WTC11 (cell line): ENCODE results near the gene MXRA8. TPM values are rescaled to one million over a fixed set of nuclear protein-coding genes. Genes with fewer than 3 reads are reported as not detected.

Experiments used
- ATAC-seq: fragments of 200-7000 bp; cut with Tn5 transposase; 2 replicates; pipeline ENCODE4 v1.10.0; 2021; ENCODE audit warnings: mild to moderate bottlenecking, moderate library complexity
- CTCF ChIA-PET: fragments of 300-600 bp; sonication (Branson Sonifier 250); formaldehyde crosslinking; loops from one replicate; lab custom pipeline; 2021; ENCODE audit warnings: antibody characterized with exemption; lab: Charles Lee
- POLR2A ChIA-PET: fragments of 350-600 bp; sonication (Branson Sonifier 250); formaldehyde crosslinking; loops from one replicate; lab custom pipeline; 2021; ENCODE audit warnings: antibody characterized with exemption; lab: Charles Lee
- DNase-seq: peaks from one replicate; pipeline ENCODE4 v3.0.0; 2021; ENCODE audit warnings: low spot score
- H3K27ac Mint-ChIP-seq: 2 replicates; pipeline ENCODE4 v1.8.0; 2021; ENCODE audit warnings: mixed read lengths
- H3K27me3 Mint-ChIP-seq: 2 replicates; pipeline ENCODE4 v1.8.0; 2021; ENCODE audit warnings: low read depth, mild to moderate bottlenecking, moderate library complexity, mixed read lengths
- H3K36me3 Mint-ChIP-seq: 2 replicates; pipeline ENCODE4 v1.8.0; 2021; ENCODE audit warnings: mixed read lengths
- H3K4me1 Mint-ChIP-seq: 2 replicates; pipeline ENCODE4 v1.8.0; 2022; ENCODE audit warnings: mixed read lengths
- H3K4me3 Mint-ChIP-seq: 2 replicates; pipeline ENCODE4 v1.8.0; 2021; ENCODE audit warnings: mild to moderate bottlenecking, moderate library complexity, mixed read lengths
- H3K9me3 Mint-ChIP-seq: 2 replicates; pipeline ENCODE4 v1.8.0; 2021; ENCODE audit warnings: mixed read lengths
- ATF3 ChIP-seq: sonication (generic); formaldehyde crosslinking; conservative IDR thresholded peaks from 2 replicates; pipeline ENCODE4 v1.8.1; 2022; ENCODE audit warnings: mild to moderate bottlenecking, missing genetic modification reagents
- CBFB ChIP-seq: sonication (generic); formaldehyde crosslinking; IDR thresholded peaks from 2 replicates; pipeline ENCODE4 v1.8.1; 2022; ENCODE audit warnings: mild to moderate bottlenecking, low read depth, missing genetic modification reagents
- ESRRA ChIP-seq: sonication (generic); formaldehyde crosslinking; IDR thresholded peaks from 2 replicates; pipeline ENCODE4 v1.8.1; 2022; ENCODE audit warnings: mild to moderate bottlenecking, missing genetic modification reagents, borderline replicate concordance
- ETV6 ChIP-seq: sonication (generic); formaldehyde crosslinking; IDR thresholded peaks from 2 replicates; pipeline ENCODE4 v1.8.1; 2022; ENCODE audit warnings: mild to moderate bottlenecking, missing genetic modification reagents
- FOXP1 ChIP-seq: sonication (generic); formaldehyde crosslinking; IDR thresholded peaks from 2 replicates; pipeline ENCODE4 v1.8.0; 2022; ENCODE audit warnings: missing genetic modification reagents, mild to moderate bottlenecking, moderate library complexity, borderline replicate concordance
- HMGA2 ChIP-seq: fragments of 250-450 bp; sonication (Bioruptor Pico); IDR thresholded peaks from 2 replicates; pipeline ENCODE4 v1.4.0; 2021; ENCODE audit warnings: mild to moderate bottlenecking, moderate library complexity
- MYBL2 ChIP-seq: sonication (generic); formaldehyde crosslinking; IDR thresholded peaks from 2 replicates; pipeline ENCODE4 v1.8.1; 2023; ENCODE audit warnings: mild to moderate bottlenecking, moderate library complexity, missing genetic modification reagents
- NR1H2 ChIP-seq: sonication (generic); formaldehyde crosslinking; IDR thresholded peaks from 2 replicates; pipeline ENCODE4 v1.9.0; 2021; ENCODE audit warnings: mild to moderate bottlenecking, moderate library complexity, missing genetic modification reagents
- SP1 ChIP-seq: sonication (generic); formaldehyde crosslinking; conservative IDR thresholded peaks from 2 replicates; pipeline ENCODE4 v1.8.1; 2022; ENCODE audit warnings: missing genetic modification reagents
- TEAD1 ChIP-seq: sonication (generic); formaldehyde crosslinking; IDR thresholded peaks from 2 replicates; pipeline ENCODE4 v1.8.0; 2022; ENCODE audit warnings: mild to moderate bottlenecking, missing genetic modification reagents
- TEAD4 ChIP-seq: sonication (generic); formaldehyde crosslinking; IDR thresholded peaks from 2 replicates; pipeline ENCODE4 v1.8.0; 2022; ENCODE audit warnings: mild to moderate bottlenecking, missing genetic modification reagents
- ZBTB43 ChIP-seq: sonication (generic); formaldehyde crosslinking; IDR thresholded peaks from 2 replicates; pipeline ENCODE4 v1.8.1; 2023; ENCODE audit warnings: mild to moderate bottlenecking, missing genetic modification reagents
- ZNF121 ChIP-seq: sonication (generic); formaldehyde crosslinking; IDR thresholded peaks from 2 replicates; pipeline ENCODE4 v1.8.0; 2023; ENCODE audit warnings: missing genetic modification reagents
- ZNF219 ChIP-seq: sonication (generic); formaldehyde crosslinking; IDR thresholded peaks from 2 replicates; pipeline ENCODE4 v1.8.0; 2023; ENCODE audit warnings: missing genetic modification reagents, mild to moderate bottlenecking, borderline replicate concordance
- ZNF671 ChIP-seq: fragments of 250-450 bp; sonication (Bioruptor Pico); IDR thresholded peaks from 2 replicates; pipeline ENCODE4 v1.8.0; 2021; ENCODE audit warnings: mild to moderate bottlenecking
- total RNA-seq: library from RNA; stranded (reverse); gene quantifications from 3 replicates; pipeline ENCODE4 v1.2.3, GENCODE V29; 2021
- TF ChIP-seq, protein P1 (sequence below): sonication (generic); formaldehyde crosslinking; IDR thresholded peaks from 2 replicates; pipeline ENCODE4 v1.8.0; 2022; ENCODE audit warnings: mild to moderate bottlenecking, missing genetic modification reagents
- TF ChIP-seq, protein P2 (sequence below): sonication (generic); formaldehyde crosslinking; IDR thresholded peaks from 2 replicates; pipeline ENCODE4 v1.8.0; 2022; ENCODE audit warnings: mild to moderate bottlenecking, missing genetic modification reagents
- TF ChIP-seq, protein P3 (sequence below): sonication (generic); formaldehyde crosslinking; IDR thresholded peaks from 2 replicates; pipeline ENCODE4 v1.8.0; 2023; ENCODE audit warnings: missing genetic modification reagents
- TF ChIP-seq, protein P4 (sequence below): sonication (generic); formaldehyde crosslinking; IDR thresholded peaks from 2 replicates; pipeline ENCODE4 v1.8.1; 2023; ENCODE audit warnings: mild to moderate bottlenecking, missing genetic modification reagents, borderline replicate concordance
- TF ChIP-seq, protein P5 (sequence below): sonication (generic); formaldehyde crosslinking; IDR thresholded peaks from 2 replicates; pipeline ENCODE4 v1.8.1; 2022; ENCODE audit warnings: mild to moderate bottlenecking, moderate library complexity, missing genetic modification reagents
- TF ChIP-seq, protein P6 (sequence below): sonication (generic); formaldehyde crosslinking; conservative IDR thresholded peaks from 2 replicates; pipeline ENCODE4 v1.8.1; 2023; ENCODE audit warnings: mild to moderate bottlenecking, low read depth, missing genetic modification reagents, moderate library complexity

The MXRA8 gene
- total RNA-seq, 1 experiment from 2014 or later: 6.7 TPM

- Mint-ChIP-seq H3K27me3 (no peaks in the 10 kb centered on the region), H3K4me1 (no peaks in the 10 kb centered on the region), H3K36me3 (peaks cover 17% of the 10 kb centered on the region), H3K9me3 (peaks cover 8% of the 10 kb centered on the region), H3K4me3 (no peak overlapping the region), H3K27ac (no peak overlapping the region)
- no peak for ATAC-seq
- ChIA-PET POLR2A (no interaction called here), CTCF (interaction anchor here (1.0 kb wide), 1 partner anchor 12 kb away, joined by 3 read pairs; no protein-coding TSS in a partner anchor)
- TF ChIP-seq NR1H2 (CRISPR knock-in tag): no peak
- TF ChIP-seq, protein P1, sequence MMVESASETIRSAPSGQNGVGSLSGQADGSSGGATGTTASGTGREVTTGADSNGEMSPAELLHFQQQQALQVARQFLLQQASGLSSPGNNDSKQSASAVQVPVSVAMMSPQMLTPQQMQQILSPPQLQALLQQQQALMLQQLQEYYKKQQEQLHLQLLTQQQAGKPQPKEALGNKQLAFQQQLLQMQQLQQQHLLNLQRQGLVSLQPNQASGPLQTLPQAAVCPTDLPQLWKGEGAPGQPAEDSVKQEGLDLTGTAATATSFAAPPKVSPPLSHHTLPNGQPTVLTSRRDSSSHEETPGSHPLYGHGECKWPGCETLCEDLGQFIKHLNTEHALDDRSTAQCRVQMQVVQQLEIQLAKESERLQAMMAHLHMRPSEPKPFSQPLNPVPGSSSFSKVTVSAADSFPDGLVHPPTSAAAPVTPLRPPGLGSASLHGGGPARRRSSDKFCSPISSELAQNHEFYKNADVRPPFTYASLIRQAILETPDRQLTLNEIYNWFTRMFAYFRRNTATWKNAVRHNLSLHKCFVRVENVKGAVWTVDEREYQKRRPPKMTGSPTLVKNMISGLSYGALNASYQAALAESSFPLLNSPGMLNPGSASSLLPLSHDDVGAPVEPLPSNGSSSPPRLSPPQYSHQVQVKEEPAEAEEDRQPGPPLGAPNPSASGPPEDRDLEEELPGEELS: no peak
- no peak for TF ChIP-seq ZNF671 (CRISPR knock-in tag)
- TF ChIP-seq, protein P2, sequence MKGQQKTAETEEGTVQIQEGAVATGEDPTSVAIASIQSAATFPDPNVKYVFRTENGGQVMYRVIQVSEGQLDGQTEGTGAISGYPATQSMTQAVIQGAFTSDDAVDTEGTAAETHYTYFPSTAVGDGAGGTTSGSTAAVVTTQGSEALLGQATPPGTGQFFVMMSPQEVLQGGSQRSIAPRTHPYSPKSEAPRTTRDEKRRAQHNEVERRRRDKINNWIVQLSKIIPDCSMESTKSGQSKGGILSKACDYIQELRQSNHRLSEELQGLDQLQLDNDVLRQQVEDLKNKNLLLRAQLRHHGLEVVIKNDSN: no peak
- no peak for TF ChIP-seq ETV6 (CRISPR knock-in tag)
- TF ChIP-seq, protein P3, sequence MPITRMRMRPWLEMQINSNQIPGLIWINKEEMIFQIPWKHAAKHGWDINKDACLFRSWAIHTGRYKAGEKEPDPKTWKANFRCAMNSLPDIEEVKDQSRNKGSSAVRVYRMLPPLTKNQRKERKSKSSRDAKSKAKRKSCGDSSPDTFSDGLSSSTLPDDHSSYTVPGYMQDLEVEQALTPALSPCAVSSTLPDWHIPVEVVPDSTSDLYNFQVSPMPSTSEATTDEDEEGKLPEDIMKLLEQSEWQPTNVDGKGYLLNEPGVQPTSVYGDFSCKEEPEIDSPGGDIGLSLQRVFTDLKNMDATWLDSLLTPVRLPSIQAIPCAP (CRISPR knock-in tag): no peak
- TF ChIP-seq MYBL2 (CRISPR knock-in tag): no peak
- TF ChIP-seq, protein P4, sequence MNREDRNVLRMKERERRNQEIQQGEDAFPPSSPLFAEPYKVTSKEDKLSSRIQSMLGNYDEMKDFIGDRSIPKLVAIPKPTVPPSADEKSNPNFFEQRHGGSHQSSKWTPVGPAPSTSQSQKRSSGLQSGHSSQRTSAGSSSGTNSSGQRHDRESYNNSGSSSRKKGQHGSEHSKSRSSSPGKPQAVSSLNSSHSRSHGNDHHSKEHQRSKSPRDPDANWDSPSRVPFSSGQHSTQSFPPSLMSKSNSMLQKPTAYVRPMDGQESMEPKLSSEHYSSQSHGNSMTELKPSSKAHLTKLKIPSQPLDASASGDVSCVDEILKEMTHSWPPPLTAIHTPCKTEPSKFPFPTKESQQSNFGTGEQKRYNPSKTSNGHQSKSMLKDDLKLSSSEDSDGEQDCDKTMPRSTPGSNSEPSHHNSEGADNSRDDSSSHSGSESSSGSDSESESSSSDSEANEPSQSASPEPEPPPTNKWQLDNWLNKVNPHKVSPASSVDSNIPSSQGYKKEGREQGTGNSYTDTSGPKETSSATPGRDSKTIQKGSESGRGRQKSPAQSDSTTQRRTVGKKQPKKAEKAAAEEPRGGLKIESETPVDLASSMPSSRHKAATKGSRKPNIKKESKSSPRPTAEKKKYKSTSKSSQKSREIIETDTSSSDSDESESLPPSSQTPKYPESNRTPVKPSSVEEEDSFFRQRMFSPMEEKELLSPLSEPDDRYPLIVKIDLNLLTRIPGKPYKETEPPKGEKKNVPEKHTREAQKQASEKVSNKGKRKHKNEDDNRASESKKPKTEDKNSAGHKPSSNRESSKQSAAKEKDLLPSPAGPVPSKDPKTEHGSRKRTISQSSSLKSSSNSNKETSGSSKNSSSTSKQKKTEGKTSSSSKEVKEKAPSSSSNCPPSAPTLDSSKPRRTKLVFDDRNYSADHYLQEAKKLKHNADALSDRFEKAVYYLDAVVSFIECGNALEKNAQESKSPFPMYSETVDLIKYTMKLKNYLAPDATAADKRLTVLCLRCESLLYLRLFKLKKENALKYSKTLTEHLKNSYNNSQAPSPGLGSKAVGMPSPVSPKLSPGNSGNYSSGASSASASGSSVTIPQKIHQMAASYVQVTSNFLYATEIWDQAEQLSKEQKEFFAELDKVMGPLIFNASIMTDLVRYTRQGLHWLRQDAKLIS: no peak
- TF ChIP-seq TEAD4 (CRISPR knock-in tag): no peak
- no peak for TF ChIP-seq TEAD1
- TF ChIP-seq, protein P5, sequence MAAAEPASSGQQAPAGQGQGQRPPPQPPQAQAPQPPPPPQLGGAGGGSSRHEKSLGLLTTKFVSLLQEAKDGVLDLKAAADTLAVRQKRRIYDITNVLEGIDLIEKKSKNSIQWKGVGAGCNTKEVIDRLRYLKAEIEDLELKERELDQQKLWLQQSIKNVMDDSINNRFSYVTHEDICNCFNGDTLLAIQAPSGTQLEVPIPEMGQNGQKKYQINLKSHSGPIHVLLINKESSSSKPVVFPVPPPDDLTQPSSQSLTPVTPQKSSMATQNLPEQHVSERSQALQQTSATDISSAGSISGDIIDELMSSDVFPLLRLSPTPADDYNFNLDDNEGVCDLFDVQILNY (CRISPR knock-in tag): no peak
- no peak for TF ChIP-seq CBFB (CRISPR knock-in tag)
- TF ChIP-seq ATF3 (CRISPR knock-in tag): no peak; the same call in 1 of the 2 replicates
- no peak for TF ChIP-seq HMGA2 (CRISPR knock-in tag)
- no peak for TF ChIP-seq ESRRA (CRISPR knock-in tag)
- DNase-seq: no peak
These were observed 16.8 kb downstream of the MXRA8 start for GRCh38 chr1:1341549-1342021.

DNA sequence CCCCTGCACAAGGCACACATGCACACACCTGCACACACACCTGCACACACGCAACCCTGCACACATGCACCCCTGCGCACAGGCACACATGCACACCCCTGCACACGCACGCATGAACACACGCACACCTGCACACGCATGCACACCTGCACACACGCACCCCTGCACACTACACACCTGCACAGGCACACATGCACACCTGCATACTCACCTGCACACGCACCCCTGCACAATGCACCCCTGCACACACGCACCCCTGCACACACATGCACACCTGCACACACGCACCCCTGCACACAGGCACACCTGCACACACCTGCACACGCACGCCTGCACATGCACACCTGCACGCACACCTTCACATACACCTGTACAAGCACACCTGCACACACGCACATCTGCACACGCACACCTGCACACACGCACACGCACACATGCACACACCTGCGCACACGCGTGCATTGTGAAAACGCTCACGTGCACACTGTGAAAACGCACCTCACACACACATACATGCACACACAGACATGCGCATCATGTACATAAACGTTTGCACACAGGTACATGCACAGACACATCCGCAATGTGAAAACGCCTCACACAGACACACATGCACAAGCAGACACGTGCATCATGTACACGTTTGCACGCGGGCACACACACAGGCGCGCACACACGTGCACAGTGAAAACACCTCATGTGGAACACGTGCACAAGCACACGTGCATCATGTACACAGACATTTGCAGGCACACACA lies 17.4 kb downstream of the MXRA8 start:
- Mint-ChIP-seq H3K27me3 (no peaks in the 10 kb centered on the region), H3K4me3 (no peak overlapping the region), H3K9me3 (peaks cover 8% of the 10 kb centered on the region), H3K27ac (no peak overlapping the region), H3K4me1 (no peaks in the 10 kb centered on the region), H3K36me3 (peaks cover 17% of the 10 kb centered on the region)
- DNase-seq (no peak), ATAC-seq (no peak)
- no peak for TF ChIP-seq ZNF219 (CRISPR knock-in tag)
- 0 out of 2 replicates have a peak, but pooled peaks have one; percentile 36 for TF ChIP-seq TEAD4 (CRISPR knock-in tag)
- TF ChIP-seq ZBTB43 (CRISPR knock-in tag): 0 out of 2 replicates have a peak, but pooled peaks have one; percentile 28
- 0 out of 2 replicates have a peak, but pooled peaks have one; percentile 27 for TF ChIP-seq FOXP1 (CRISPR knock-in tag)
- peak; percentile 60; the same call in 1 of the 2 replicates for TF ChIP-seq ZNF121 (CRISPR knock-in tag)
- TF ChIP-seq, protein P6, sequence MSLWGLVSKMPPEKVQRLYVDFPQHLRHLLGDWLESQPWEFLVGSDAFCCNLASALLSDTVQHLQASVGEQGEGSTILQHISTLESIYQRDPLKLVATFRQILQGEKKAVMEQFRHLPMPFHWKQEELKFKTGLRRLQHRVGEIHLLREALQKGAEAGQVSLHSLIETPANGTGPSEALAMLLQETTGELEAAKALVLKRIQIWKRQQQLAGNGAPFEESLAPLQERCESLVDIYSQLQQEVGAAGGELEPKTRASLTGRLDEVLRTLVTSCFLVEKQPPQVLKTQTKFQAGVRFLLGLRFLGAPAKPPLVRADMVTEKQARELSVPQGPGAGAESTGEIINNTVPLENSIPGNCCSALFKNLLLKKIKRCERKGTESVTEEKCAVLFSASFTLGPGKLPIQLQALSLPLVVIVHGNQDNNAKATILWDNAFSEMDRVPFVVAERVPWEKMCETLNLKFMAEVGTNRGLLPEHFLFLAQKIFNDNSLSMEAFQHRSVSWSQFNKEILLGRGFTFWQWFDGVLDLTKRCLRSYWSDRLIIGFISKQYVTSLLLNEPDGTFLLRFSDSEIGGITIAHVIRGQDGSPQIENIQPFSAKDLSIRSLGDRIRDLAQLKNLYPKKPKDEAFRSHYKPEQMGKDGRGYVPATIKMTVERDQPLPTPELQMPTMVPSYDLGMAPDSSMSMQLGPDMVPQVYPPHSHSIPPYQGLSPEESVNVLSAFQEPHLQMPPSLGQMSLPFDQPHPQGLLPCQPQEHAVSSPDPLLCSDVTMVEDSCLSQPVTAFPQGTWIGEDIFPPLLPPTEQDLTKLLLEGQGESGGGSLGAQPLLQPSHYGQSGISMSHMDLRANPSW: no peak
- TF ChIP-seq SP1 (CRISPR knock-in tag): no peak
- ChIA-PET CTCF (interaction anchor here (1.0 kb wide), 1 partner anchor 13 kb away, joined by 3 read pairs; no protein-coding TSS in a partner anchor), POLR2A (no interaction called here)
